GM19043 (cell line): ENCODE measurements around the gene LRRTM4.

ENCODE experiments used
- ATAC-seq: cut with Tn5 transposase; IDR thresholded peaks from one replicate; pipeline ENCODE4 v1.9.1; 2021; ENCODE audit warnings: low read depth; ENCODE audit not compliant: unreplicated experiment

LRRTM4 gene

GRCh38 chr2:77009307-77009706 is 512.9 kb downstream of the LRRTM4 start:
- ATAC-seq, result no peak

- no peak for ATAC-seq
Observed at GRCh38 chr2:77008853-77009252, 513.3 kb downstream of the LRRTM4 start.

GRCh38 chr2:77007686-77008085 is 514.5 kb downstream of the LRRTM4 start:
- ATAC-seq, result no peak

GRCh38 chr2:77005522-77005921 is 516.7 kb downstream of the LRRTM4 start:
- ATAC-seq, result no peak

- no peak for ATAC-seq
Observed at GRCh38 chr2:77001895-77002294, 520.3 kb downstream of the LRRTM4 start.

- ATAC-seq, result no peak
Observed at GRCh38 chr2:76998704-76999103, 523.5 kb downstream of the LRRTM4 start.

GRCh38 chr2:76998152-76998551 is 524.0 kb downstream of the LRRTM4 start:
- no peak for ATAC-seq

- no peak for ATAC-seq
Observed at GRCh38 chr2:76997296-76997695, 524.9 kb downstream of the LRRTM4 start.

- no peak for ATAC-seq
Observed at GRCh38 chr2:76985387-76986136, 536.6 kb downstream of the LRRTM4 start.

GRCh38 chr2:76984359-76984758 is 537.8 kb downstream of the LRRTM4 start:
- ATAC-seq, result no peak

GRCh38 chr2:76980067-76980787 is 541.9 kb downstream of the LRRTM4 start:
- no peak for ATAC-seq

GRCh38 chr2:76977846-76978727 is 544.1 kb downstream of the LRRTM4 start:
- no peak for ATAC-seq

GRCh38 chr2:76975752-76976151 is 546.4 kb downstream of the LRRTM4 start:
- no peak for ATAC-seq

GRCh38 chr2:76973610-76974009 is 548.6 kb downstream of the LRRTM4 start:
- ATAC-seq, result no peak

- ATAC-seq, result no peak
Observed at GRCh38 chr2:76965772-76966171, 556.4 kb downstream of the LRRTM4 start.

- no peak for ATAC-seq
Observed at GRCh38 chr2:76958749-76959148, 563.4 kb downstream of the LRRTM4 start.

GRCh38 chr2:76953733-76954347 is 568.3 kb downstream of the LRRTM4 start:
- peak; percentile 84 for ATAC-seq

GRCh38 chr2:76946631-76947145 is 575.5 kb downstream of the LRRTM4 start:
- no peak for ATAC-seq

- ATAC-seq, result no peak
Observed at GRCh38 chr2:76940559-76940958, 581.6 kb downstream of the LRRTM4 start.

- no peak for ATAC-seq
Observed at GRCh38 chr2:76938153-76938552, 584.0 kb downstream of the LRRTM4 start.
